HepG2 (cell line): ENCODE results near the gene CHRNB2. TPM values are rescaled to one million over a fixed set of nuclear protein-coding genes. Genes with fewer than 3 reads are reported as not detected.

ENCODE experiments used
- BCL6 ChIP-seq: IDR thresholded peaks from 2 replicates; pipeline ENCODE4 v1.6.1; 2016; ENCODE audit warnings: missing genetic modification reagents, missing compliant biosample characterization
- CENPX ChIP-seq: sonication (generic); formaldehyde crosslinking; IDR thresholded peaks from 2 replicates; pipeline ENCODE4 v1.9.0; 2021; ENCODE audit warnings: mild to moderate bottlenecking, missing genetic modification reagents, moderate library complexity
- CHD4 ChIP-seq: fragments of 200-600 bp; sonication (generic); IDR thresholded peaks from 2 replicates; pipeline ENCODE4 v1.7.0; 2017; ENCODE audit warnings: mild to moderate bottlenecking, low read length, borderline replicate concordance
- CREB1 ChIP-seq, 2 experiments: fragments of 450-650 bp in 1 of 2; IDR thresholded peaks; 2 replicates each; pipeline ENCODE4 v1.6.1; 2016 to 2017; ENCODE audit warnings: control low read depth in 1 of 2, mild to moderate bottlenecking in 1 of 2, missing compliant biosample characterization in 1 of 2, missing genetic modification characterization in 1 of 2
- DNMT1 ChIP-seq: sonication (generic); formaldehyde crosslinking; IDR thresholded peaks from 2 replicates; pipeline ENCODE4 v1.5.1; 2020; ENCODE audit warnings: mild to moderate bottlenecking, missing genetic modification reagents
- ETV5 ChIP-seq: IDR thresholded peaks from 2 replicates; pipeline ENCODE4 v1.6.1; 2018; ENCODE audit warnings: missing biosample characterization, missing genetic modification reagents, inconsistent platforms, borderline replicate concordance
- FOSL1 ChIP-seq: sonication (generic); formaldehyde crosslinking; IDR thresholded peaks from 2 replicates; pipeline ENCODE4 v1.9.0; 2021; ENCODE audit warnings: missing genetic modification reagents, borderline replicate concordance
- HCFC1 ChIP-seq: fragments of 150-350 bp; IDR thresholded peaks from 2 replicates; pipeline ENCODE4 v1.6.1; 2014; ENCODE audit warnings: low read depth, low read length
- HMGA1 ChIP-seq: sonication (generic); formaldehyde crosslinking; conservative IDR thresholded peaks from 2 replicates; pipeline ENCODE4 v1.4.0; 2020; ENCODE audit warnings: missing genetic modification reagents
- KLF12 ChIP-seq: sonication (generic); formaldehyde crosslinking; IDR thresholded peaks from 2 replicates; pipeline ENCODE4 v1.4.0; 2020; ENCODE audit warnings: missing genetic modification reagents, borderline replicate concordance
- MED8 ChIP-seq: sonication (generic); formaldehyde crosslinking; IDR thresholded peaks from 2 replicates; pipeline ENCODE4 v1.8.1; 2023; ENCODE audit warnings: mild to moderate bottlenecking, missing genetic modification reagents; ENCODE audit not compliant: insufficient replicate concordance
- MEF2D ChIP-seq: sonication (generic); formaldehyde crosslinking; IDR thresholded peaks from 2 replicates; pipeline ENCODE4 v1.5.1; 2020; ENCODE audit warnings: mild to moderate bottlenecking, missing genetic modification reagents
- MEIS1 ChIP-seq: sonication (generic); formaldehyde crosslinking; IDR thresholded peaks from 2 replicates; pipeline ENCODE4 v1.9.0; 2021; ENCODE audit warnings: mild to moderate bottlenecking, missing genetic modification reagents, moderate library complexity, borderline replicate concordance
- PHF8 ChIP-seq: sonication (generic); formaldehyde crosslinking; IDR thresholded peaks from 2 replicates; pipeline ENCODE4 v1.5.0; 2020; ENCODE audit warnings: missing genetic modification reagents
- RXRB ChIP-seq: IDR thresholded peaks from 2 replicates; pipeline ENCODE4 v1.6.1; 2016; ENCODE audit warnings: borderline replicate concordance, missing genetic modification reagents, missing compliant biosample characterization
- SP5 ChIP-seq: IDR thresholded peaks from 2 replicates; pipeline ENCODE4 v1.6.1; 2016; ENCODE audit warnings: low read depth, borderline replicate concordance
- SPEN ChIP-seq: sonication (generic); formaldehyde crosslinking; IDR thresholded peaks from 2 replicates; pipeline ENCODE4 v1.5.1; 2020; ENCODE audit warnings: low read depth, mild to moderate bottlenecking, missing genetic modification reagents
- TRIM24 ChIP-seq: sonication (generic); formaldehyde crosslinking; IDR thresholded peaks from 2 replicates; pipeline ENCODE4 v1.8.0; 2022; ENCODE audit warnings: mild to moderate bottlenecking, missing genetic modification reagents
- ZFY ChIP-seq: sonication (generic); formaldehyde crosslinking; IDR thresholded peaks from 2 replicates; pipeline ENCODE4 v1.4.0; 2020; ENCODE audit warnings: missing genetic modification reagents
- ZNF10 ChIP-seq: sonication (generic); formaldehyde crosslinking; IDR thresholded peaks from 2 replicates; pipeline ENCODE4 v1.4.0; 2020; ENCODE audit warnings: mild to moderate bottlenecking, low read depth, missing genetic modification reagents, borderline replicate concordance
- ZNF224 ChIP-seq: sonication (generic); formaldehyde crosslinking; IDR thresholded peaks from 2 replicates; pipeline ENCODE4 v1.5.0; 2020; ENCODE audit warnings: mild to moderate bottlenecking, missing genetic modification reagents
- ZNF235 ChIP-seq: sonication (generic); formaldehyde crosslinking; IDR thresholded peaks from 2 replicates; pipeline ENCODE4 v1.8.1; 2023; ENCODE audit warnings: mild to moderate bottlenecking, missing genetic modification reagents, borderline replicate concordance
- ZNF331 ChIP-seq: sonication (generic); formaldehyde crosslinking; IDR thresholded peaks from 2 replicates; pipeline ENCODE4 v1.4.0; 2020; ENCODE audit warnings: missing genetic modification reagents
- ZNF33A ChIP-seq: sonication (generic); formaldehyde crosslinking; IDR thresholded peaks from 2 replicates; pipeline ENCODE4 v1.5.1; 2020; ENCODE audit warnings: missing genetic modification reagents, mild to moderate bottlenecking, moderate library complexity, borderline replicate concordance
- ZNF34 ChIP-seq: sonication (generic); formaldehyde crosslinking; IDR thresholded peaks from 2 replicates; pipeline ENCODE4 v1.4.0; 2020; ENCODE audit warnings: mild to moderate bottlenecking, missing genetic modification reagents, borderline replicate concordance
- ZNF484 ChIP-seq: sonication (generic); formaldehyde crosslinking; IDR thresholded peaks from 2 replicates; pipeline ENCODE4 v1.5.1; 2020; ENCODE audit warnings: mild to moderate bottlenecking, low read depth, missing genetic modification reagents, borderline replicate concordance
- ZNF720 ChIP-seq: sonication (generic); formaldehyde crosslinking; IDR thresholded peaks from 2 replicates; pipeline ENCODE4 v1.4.0; 2020; ENCODE audit warnings: missing genetic modification reagents
- ZNF737 ChIP-seq: sonication (generic); formaldehyde crosslinking; IDR thresholded peaks from 2 replicates; pipeline ENCODE4 v1.5.0; 2020; ENCODE audit warnings: missing genetic modification reagents, mild to moderate bottlenecking, borderline replicate concordance
- ZNF790 ChIP-seq: sonication (generic); formaldehyde crosslinking; IDR thresholded peaks from 2 replicates; pipeline ENCODE4 v1.8.0; 2022; ENCODE audit warnings: missing genetic modification reagents, mild to moderate bottlenecking, borderline replicate concordance
- ZNF839 ChIP-seq: sonication (generic); formaldehyde crosslinking; IDR thresholded peaks from 2 replicates; pipeline ENCODE4 v1.4.0; 2020; ENCODE audit warnings: missing genetic modification reagents, mild to moderate bottlenecking, borderline replicate concordance
- ZSCAN9 ChIP-seq: IDR thresholded peaks from 2 replicates; pipeline ENCODE4 v1.6.1; 2016; ENCODE audit warnings: borderline replicate concordance
- polyA plus RNA-seq, 8 experiments: library from polyadenylated mRNA; depleted of rRNA in 3 of 8; stranded (reverse) in 7 of 8; unstranded in 1 of 8; fragments of >200 nt; fragmentation: Illumina TruSeq in 4 of 8; extraction: Trizol in 4 of 8; gene quantifications; 2 replicates each; pipeline versions ENCODE4 v1.2.1 to v1.2.3, GENCODE V29; 2011 to 2016; ENCODE audit warnings: low read depth in 4 of 8, missing spikeins in 1 of 8, mixed read lengths in 1 of 8; ENCODE audit not compliant: insufficient read depth in 1 of 8
- total RNA-seq, 5 experiments: library from RNA; depleted of rRNA; stranded (reverse); fragments of >200 nt; fragmentation: Illumina TruSeq; extraction: Trizol; gene quantifications; 2 replicates each; pipeline ENCODE4 v1.2.3, GENCODE V29; 2016; ENCODE audit warnings: low read depth in 1 of 5
- TF ChIP-seq, protein P1 (sequence below): sonication (generic); formaldehyde crosslinking; IDR thresholded peaks from 2 replicates; pipeline ENCODE4 v1.5.0; 2020; ENCODE audit warnings: missing genetic modification reagents

Gene CHRNB2
- total and polyA plus RNA-seq, 2 of the 13 experiments (the other 11 are each of a cell fraction or from before 2014, with no cell fraction given): 0.03 to 0.07 TPM

GRCh38 chr1:154558720-154559465, 8.7 kb upstream of the CHRNB2 start (continued):
- no peak for TF ChIP-seq ZNF10 (CRISPR knock-in tag)
- peak; percentile 90 for TF ChIP-seq ZNF839 (CRISPR knock-in tag)
- TF ChIP-seq ETV5 (CRISPR knock-in tag): peak; percentile 16; the same call in 1 of the 2 replicates
- peak; percentile 93 for TF ChIP-seq ZNF331 (CRISPR knock-in tag)
- TF ChIP-seq CREB1 (IDR thresholded peaks at IDR 0.05): peak; percentile 84
- TF ChIP-seq CREB1 (CRISPR knock-in tag; IDR thresholded peaks at IDR 0.05): peak; percentile 85
- no peak; the same call in 1 of the 2 replicates for TF ChIP-seq ZNF484 (CRISPR knock-in tag)
- no peak for TF ChIP-seq ZNF720 (CRISPR knock-in tag)
- TF ChIP-seq BCL6: peak; percentile 39; the same call in 1 of the 2 replicates
- TF ChIP-seq SP5 (CRISPR knock-in tag): peak; percentile 97
- no peak for TF ChIP-seq HMGA1 (CRISPR knock-in tag)
- peak; percentile 95 for TF ChIP-seq ZNF224
- TF ChIP-seq KLF12: peak; percentile 86; the same call in 1 of the 2 replicates
- peak; percentile 69; the same call in 1 of the 2 replicates for TF ChIP-seq ZNF33A (CRISPR knock-in tag)
- TF ChIP-seq CHD4: peak; percentile 94; the same call in 1 of the 2 replicates
- TF ChIP-seq ZSCAN9: peak; percentile 97
- TF ChIP-seq DNMT1 (CRISPR knock-in tag): no peak
- TF ChIP-seq HCFC1: peak; percentile 63
- peak; percentile 72 for TF ChIP-seq ZFY (CRISPR knock-in tag)
- TF ChIP-seq ZNF737: peak; percentile 95; the same call in 1 of the 2 replicates
- TF ChIP-seq SPEN (CRISPR knock-in tag): peak; percentile 98
- peak; percentile 70 for TF ChIP-seq PHF8 (CRISPR knock-in tag)
- TF ChIP-seq ZNF790 (CRISPR knock-in tag): peak; percentile 94
- peak; percentile 90 for TF ChIP-seq MED8 (CRISPR knock-in tag)
- TF ChIP-seq ZNF34 (CRISPR knock-in tag): peak; percentile 94
- TF ChIP-seq FOSL1 (CRISPR knock-in tag): peak; percentile 57; the same call in 1 of the 2 replicates
- TF ChIP-seq MEIS1 (CRISPR knock-in tag): peak; percentile 91
- TF ChIP-seq ZNF235 (CRISPR knock-in tag): peak; percentile 90; the same call in 1 of the 2 replicates
- no peak for TF ChIP-seq TRIM24 (CRISPR knock-in tag)
- peak; percentile 52 for TF ChIP-seq RXRB
- TF ChIP-seq CENPX: no peak
- TF ChIP-seq, protein P1, sequence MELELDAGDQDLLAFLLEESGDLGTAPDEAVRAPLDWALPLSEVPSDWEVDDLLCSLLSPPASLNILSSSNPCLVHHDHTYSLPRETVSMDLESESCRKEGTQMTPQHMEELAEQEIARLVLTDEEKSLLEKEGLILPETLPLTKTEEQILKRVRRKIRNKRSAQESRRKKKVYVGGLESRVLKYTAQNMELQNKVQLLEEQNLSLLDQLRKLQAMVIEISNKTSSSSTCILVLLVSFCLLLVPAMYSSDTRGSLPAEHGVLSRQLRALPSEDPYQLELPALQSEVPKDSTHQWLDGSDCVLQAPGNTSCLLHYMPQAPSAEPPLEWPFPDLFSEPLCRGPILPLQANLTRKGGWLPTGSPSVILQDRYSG (CRISPR knock-in tag): peak; percentile 88; the same call in 1 of the 2 replicates
- TF ChIP-seq MEF2D (CRISPR knock-in tag): peak; percentile 97
